Loucy (cell line): ENCODE measurements around the gene TAAR6.

Source experiments
- EZH2phosphoT487 ChIP-seq: fragments of 200-600 bp; IDR thresholded peaks from 2 replicates; pipeline ENCODE4 v1.6.1; 2018; ENCODE audit warnings: antibody characterized with exemption, mild to moderate bottlenecking, moderate library complexity, borderline replicate concordance
- TF ChIP-seq, protein P1 (sequence below): fragments of 200-600 bp; sonication (generic); conservative IDR thresholded peaks from 2 replicates; pipeline ENCODE4 v1.5.1; 2014; ENCODE audit warnings: mild to moderate bottlenecking, antibody characterized with exemption, low read length

DNA sequence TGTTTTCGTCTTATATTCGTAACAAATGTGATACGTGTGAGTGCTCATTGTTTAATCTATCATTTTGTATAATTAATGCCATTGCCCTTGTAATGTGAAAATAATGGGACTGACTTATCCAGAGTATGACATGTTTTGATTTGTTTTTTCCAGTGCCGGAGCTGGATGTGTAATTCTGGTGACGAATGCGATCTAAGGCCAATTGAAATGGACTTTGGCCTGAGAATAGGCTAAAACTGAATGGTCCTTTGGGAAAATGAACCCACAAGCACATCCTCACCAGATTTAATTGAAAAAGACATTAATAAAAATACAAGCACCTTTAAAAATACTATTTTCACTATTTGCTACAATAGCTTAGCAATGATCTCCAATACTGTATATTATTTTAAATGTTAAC, 26.1 kb downstream of the TAAR6 start:
- TF ChIP-seq, protein P1, sequence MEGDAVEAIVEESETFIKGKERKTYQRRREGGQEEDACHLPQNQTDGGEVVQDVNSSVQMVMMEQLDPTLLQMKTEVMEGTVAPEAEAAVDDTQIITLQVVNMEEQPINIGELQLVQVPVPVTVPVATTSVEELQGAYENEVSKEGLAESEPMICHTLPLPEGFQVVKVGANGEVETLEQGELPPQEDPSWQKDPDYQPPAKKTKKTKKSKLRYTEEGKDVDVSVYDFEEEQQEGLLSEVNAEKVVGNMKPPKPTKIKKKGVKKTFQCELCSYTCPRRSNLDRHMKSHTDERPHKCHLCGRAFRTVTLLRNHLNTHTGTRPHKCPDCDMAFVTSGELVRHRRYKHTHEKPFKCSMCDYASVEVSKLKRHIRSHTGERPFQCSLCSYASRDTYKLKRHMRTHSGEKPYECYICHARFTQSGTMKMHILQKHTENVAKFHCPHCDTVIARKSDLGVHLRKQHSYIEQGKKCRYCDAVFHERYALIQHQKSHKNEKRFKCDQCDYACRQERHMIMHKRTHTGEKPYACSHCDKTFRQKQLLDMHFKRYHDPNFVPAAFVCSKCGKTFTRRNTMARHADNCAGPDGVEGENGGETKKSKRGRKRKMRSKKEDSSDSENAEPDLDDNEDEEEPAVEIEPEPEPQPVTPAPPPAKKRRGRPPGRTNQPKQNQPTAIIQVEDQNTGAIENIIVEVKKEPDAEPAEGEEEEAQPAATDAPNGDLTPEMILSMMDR, result no peak
- TF ChIP-seq EZH2phosphoT487, result no peak
